Endothelial cell of umbilical vein (primary cell): ENCODE measurements around the gene SPON1.

ENCODE experiments used
- CTCF ChIP-seq, 2 donors: IDR thresholded peaks; 1 replicate in 1 of 2; 2 replicates in 1 of 2; pipeline ENCODE4 v1.5.1; 2011; ENCODE audit warnings: low read length in 2 of 2, mild to moderate bottlenecking in 2 of 2, moderate library complexity in 2 of 2, control low read depth in 1 of 2, inconsistent platforms in 1 of 2, low read depth in 1 of 2; ENCODE audit not compliant: insufficient read depth in 1 of 2; ENCODE audit errors: extremely low read depth in 1 of 2
- GATA2 ChIP-seq: IDR thresholded peaks from 2 replicates; pipeline ENCODE4 v1.7.0; 2011; ENCODE audit warnings: low read depth, mild to moderate bottlenecking, moderate library complexity, mixed read lengths, low read length; ENCODE audit not compliant: insufficient read length, insufficient read depth
- JUN ChIP-seq: IDR thresholded peaks from 2 replicates; pipeline ENCODE4 v1.6.1; 2011; ENCODE audit warnings: borderline replicate concordance, low read depth; ENCODE audit not compliant: insufficient read length, insufficient read depth
- MAX ChIP-seq: IDR thresholded peaks from 2 replicates; pipeline ENCODE4 v1.6.1; 2011; ENCODE audit not compliant: insufficient read depth, insufficient read length
- POLR2A ChIP-seq: IDR thresholded peaks from 2 replicates; pipeline ENCODE4 v1.6.1; 2012; ENCODE audit warnings: low read depth, mild to moderate bottlenecking, control low read depth, low read length
- POLR2AphosphoS5 ChIP-seq: IDR thresholded peaks from 2 replicates; pipeline ENCODE4 v1.6.1; 2012; ENCODE audit warnings: low read depth, mild to moderate bottlenecking, control low read depth, low read length, moderate library complexity; ENCODE audit not compliant: insufficient read depth

GRCh38 chr11:14254533-14255237 is 292.2 kb downstream of the SPON1 start:
- no peak for TF ChIP-seq CTCF (IDR thresholded peaks at IDR 0.05; ENCODE audit: extremely low read depth in 1 of 2, insufficient read depth in 1 of 2, low read depth in 1 of 2, low read length in 2 of 2)
- TF ChIP-seq POLR2A, result no peak
- no peak for TF ChIP-seq JUN
- TF ChIP-seq GATA2, result no peak
- no peak for TF ChIP-seq MAX
- no peak for TF ChIP-seq POLR2AphosphoS5
